ENCODE data around the gene LOXL1. TPM values are rescaled to one million over a fixed set of nuclear protein-coding genes. Genes with fewer than 3 reads are reported as not detected.

Gene LOXL1
- total and polyA plus RNA-seq, 2 of the 4 experiments (the other 2 are of a cell fraction), result 148 to 332 TPM

GRCh38 chr15:73962433-73962832 is 36.2 kb downstream of the LOXL1 start:
- Histone ChIP-seq H3K56ac (ENCODE audit: extremely low read depth, insufficient read depth, low read length) (no peak overlapping the region), H3K9ac (ENCODE audit: low read depth, low read length) (no peak overlapping the region), H3K27ac (ENCODE audit: insufficient read depth, low read length) (no peak overlapping the region), H4K8ac (ENCODE audit: low read depth in 2 of 2, low read length in 2 of 2) (no peak overlapping the region), H3K9me1 (ENCODE audit: insufficient read depth, low read length) (peaks cover 15% of the 10 kb centered on the region), H3K4me1 (ENCODE audit: control insufficient read depth, insufficient read depth, low read length) (peaks cover 12% of the 10 kb centered on the region), H3K4me3 (ENCODE audit: insufficient read depth, low read depth, low read length) (no peak overlapping the region), H3K4ac (ENCODE audit: low read depth, low read length) (no peak overlapping the region), H2BK20ac (ENCODE audit: low read depth, low read length) (no peak overlapping the region), H3K36me3 (ENCODE audit: control insufficient read depth, insufficient read depth, low read length) (no peaks in the 10 kb centered on the region), H2BK5ac (ENCODE audit: low read depth, low read length, poor library complexity, severe bottlenecking) (no peak overlapping the region), H4K5ac (ENCODE audit: low read depth, low read length) (no peak overlapping the region), H3K4me2 (ENCODE audit: low read depth, low read length) (no peak overlapping the region), H2BK15ac (ENCODE audit: low read depth, low read length) (no peak overlapping the region), H2BK120ac (ENCODE audit: low read depth, low read length) (no peak overlapping the region), H2AFZ (replicated peaks; ENCODE audit: low read length, poor library complexity) (no peak overlapping the region), H3K79me1 (ENCODE audit: low read depth in 1 of 2, low read length in 2 of 2) (no peaks in the 10 kb centered on the region), H3K18ac (ENCODE audit: low read depth, low read length) (no peak overlapping the region), H2AK9ac (replicated peaks; ENCODE audit: low read depth, low read length, poor library complexity) (no peak overlapping the region), H3K23ac (ENCODE audit: low read depth, low read length) (no peak overlapping the region), H3K27me3 (ENCODE audit: control insufficient read depth, insufficient read depth, low read length) (no peaks in the 10 kb centered on the region), H2AK5ac (ENCODE audit: low read depth, low read length) (no peak overlapping the region), H4K91ac (ENCODE audit: insufficient read depth, low read depth, low read length) (no peak overlapping the region), H3K9me3 (ENCODE audit: control insufficient read depth, insufficient read depth, low read length) (no peaks in the 10 kb centered on the region), H4K20me1 (ENCODE audit: insufficient read depth, low read length) (no peaks in the 10 kb centered on the region), H3K14ac (replicated peaks; ENCODE audit: low read depth, low read length) (no peak overlapping the region)
- dilution Hi-C loops (cut with HindIII; ENCODE audit: low sequenced_read_pairs, unreplicated experiment), result no loop called here
- ChIA-PET CTCF (no interaction called here), POLR2A (ENCODE audit: unreplicated experiment) (no interaction called here)
- intact Hi-C loops (cut with micrococcal nuclease), result no loop called here
- DNase-seq, result no peak
- WGBS, 2 experiments (ENCODE audit: extremely low coverage in 2 of 2, insufficient read length in 1 of 2), result no CpG with 5 or more reads among the region's 5 CpGs
- TF ChIP-seq RAD21 (IDR thresholded peaks at IDR 0.05; ENCODE audit: low read length) (no peak), USF2 (IDR thresholded peaks at IDR 0.05; ENCODE audit: low read depth, low read length) (no peak), MAZ (IDR thresholded peaks at IDR 0.05; ENCODE audit: borderline replicate concordance, low read depth, low read length) (no peak), CEBPB (IDR thresholded peaks at IDR 0.05; ENCODE audit: low read depth, low read length) (no peak), BHLHE40 (IDR thresholded peaks at IDR 0.05; ENCODE audit: low read depth, low read length) (no peak), FOS (IDR thresholded peaks at IDR 0.05; ENCODE audit: low read depth, low read length) (no peak), SMC3 (IDR thresholded peaks at IDR 0.05; ENCODE audit: low read depth, low read length) (no peak), RCOR1 (IDR thresholded peaks at IDR 0.05; ENCODE audit: insufficient replicate concordance, low read length) (no peak), POLR2A (IDR thresholded peaks at IDR 0.05; ENCODE audit: low read depth, low read length) (no peak), CHD1 (IDR thresholded peaks at IDR 0.05; ENCODE audit: low read depth, low read length) (no peak)
- TF ChIP-seq, protein P1, sequence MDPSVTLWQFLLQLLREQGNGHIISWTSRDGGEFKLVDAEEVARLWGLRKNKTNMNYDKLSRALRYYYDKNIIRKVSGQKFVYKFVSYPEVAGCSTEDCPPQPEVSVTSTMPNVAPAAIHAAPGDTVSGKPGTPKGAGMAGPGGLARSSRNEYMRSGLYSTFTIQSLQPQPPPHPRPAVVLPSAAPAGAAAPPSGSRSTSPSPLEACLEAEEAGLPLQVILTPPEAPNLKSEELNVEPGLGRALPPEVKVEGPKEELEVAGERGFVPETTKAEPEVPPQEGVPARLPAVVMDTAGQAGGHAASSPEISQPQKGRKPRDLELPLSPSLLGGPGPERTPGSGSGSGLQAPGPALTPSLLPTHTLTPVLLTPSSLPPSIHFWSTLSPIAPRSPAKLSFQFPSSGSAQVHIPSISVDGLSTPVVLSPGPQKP (IDR thresholded peaks at IDR 0.05; ENCODE audit: borderline replicate concordance, low read depth, low read length), result no peak
- no TSS peak for BruUV-seq (replicated peaks)
- no peak for ATAC-seq (ENCODE audit: low read depth)
- in situ Hi-C loops (cut with MboI; ENCODE audit: low sequenced_read_pairs), result no loop called here
